HepG2 (cell line): ENCODE data around the gene CHKA. TPM values are rescaled to one million over a fixed set of nuclear protein-coding genes. Genes with fewer than 3 reads are reported as not detected.

Source experiments
- BRD4 ChIP-seq: sonication (generic); formaldehyde crosslinking; IDR thresholded peaks from 2 replicates; pipeline ENCODE4 v1.4.0; 2020; ENCODE audit warnings: missing genetic modification reagents
- GRHL1 ChIP-seq: sonication (generic); formaldehyde crosslinking; conservative IDR thresholded peaks from 2 replicates; pipeline ENCODE4 v1.8.0; 2022; ENCODE audit warnings: missing genetic modification reagents
- NR2F1 ChIP-seq, 2 experiments: fragments of 450-650 bp in 1 of 2; formaldehyde crosslinking in 1 of 2; IDR thresholded peaks; 2 replicates each; pipeline versions ENCODE4 v1.5.0 to v1.6.1; 2016 to 2020; ENCODE audit warnings: mild to moderate bottlenecking in 1 of 2, missing compliant biosample characterization in 1 of 2, missing genetic modification reagents in 1 of 2, moderate library complexity in 1 of 2
- POLR2A ChIP-seq, 2 experiments: IDR thresholded peaks; 2 replicates each; pipeline ENCODE4 v1.6.1; 2011; ENCODE audit warnings: low read depth in 2 of 2, low read length in 2 of 2, mild to moderate bottlenecking in 1 of 2, moderate library complexity in 1 of 2; ENCODE audit not compliant: insufficient read depth in 1 of 2
- PREB ChIP-seq: sonication (generic); formaldehyde crosslinking; IDR thresholded peaks from 2 replicates; pipeline ENCODE4 v1.4.0; 2020; ENCODE audit warnings: missing genetic modification reagents
- PRMT3 ChIP-seq: sonication (generic); formaldehyde crosslinking; IDR thresholded peaks from 2 replicates; pipeline ENCODE4 v1.8.1; 2022; ENCODE audit warnings: low read depth, mild to moderate bottlenecking, moderate library complexity, missing genetic modification reagents, borderline replicate concordance
- RARA ChIP-seq: IDR thresholded peaks from 2 replicates; pipeline ENCODE4 v1.6.1; 2016; ENCODE audit warnings: missing genetic modification reagents, missing compliant biosample characterization
- RFXAP ChIP-seq: sonication (generic); formaldehyde crosslinking; IDR thresholded peaks from 2 replicates; pipeline ENCODE4 v1.4.0; 2020; ENCODE audit warnings: missing genetic modification reagents, borderline replicate concordance
- SKIL ChIP-seq: sonication (generic); formaldehyde crosslinking; IDR thresholded peaks from 2 replicates; pipeline ENCODE4 v1.8.0; 2022; ENCODE audit warnings: missing genetic modification reagents, mild to moderate bottlenecking, moderate library complexity, borderline replicate concordance
- SMARCC2 ChIP-seq: fragments of 450-650 bp; IDR thresholded peaks from 2 replicates; pipeline ENCODE4 v1.6.1; 2017; ENCODE audit warnings: antibody characterized with exemption, mild to moderate bottlenecking
- SP4 ChIP-seq: sonication (generic); formaldehyde crosslinking; IDR thresholded peaks from 2 replicates; pipeline ENCODE4 v1.8.1; 2023; ENCODE audit warnings: mild to moderate bottlenecking, missing genetic modification reagents
- SRY ChIP-seq: sonication (generic); formaldehyde crosslinking; IDR thresholded peaks from 2 replicates; pipeline ENCODE4 v1.8.0; 2022; ENCODE audit warnings: mild to moderate bottlenecking, missing genetic modification reagents
- STAT6 ChIP-seq: sonication (generic); formaldehyde crosslinking; IDR thresholded peaks from 2 replicates; pipeline ENCODE4 v1.4.0; 2020; ENCODE audit warnings: missing genetic modification reagents, mild to moderate bottlenecking, borderline replicate concordance
- TBP ChIP-seq: sonication (generic); formaldehyde crosslinking; IDR thresholded peaks from 2 replicates; pipeline ENCODE4 v1.5.0; 2020; ENCODE audit warnings: missing genetic modification reagents
- TFAP4 ChIP-seq: sonication (generic); IDR thresholded peaks from 2 replicates; pipeline ENCODE4 v1.6.1; 2016; ENCODE audit warnings: low read depth, borderline replicate concordance
- TSC22D2 ChIP-seq: sonication (generic); formaldehyde crosslinking; IDR thresholded peaks from 2 replicates; pipeline ENCODE4 v1.5.1; 2020; ENCODE audit warnings: missing genetic modification reagents, mild to moderate bottlenecking, borderline replicate concordance
- ZNF260 ChIP-seq: sonication (generic); formaldehyde crosslinking; IDR thresholded peaks from 2 replicates; pipeline ENCODE4 v1.4.0; 2020; ENCODE audit warnings: missing genetic modification reagents, low read depth, mild to moderate bottlenecking, borderline replicate concordance
- ZNF296 ChIP-seq: sonication (generic); formaldehyde crosslinking; conservative IDR thresholded peaks from 2 replicates; pipeline ENCODE4 v1.5.0; 2020; ENCODE audit warnings: mild to moderate bottlenecking, missing genetic modification reagents
- ZNF362 ChIP-seq: sonication (generic); formaldehyde crosslinking; IDR thresholded peaks from 2 replicates; pipeline ENCODE4 v1.4.0; 2020; ENCODE audit warnings: missing genetic modification reagents, mild to moderate bottlenecking, borderline replicate concordance
- ZNF432 ChIP-seq: sonication (generic); formaldehyde crosslinking; IDR thresholded peaks from 2 replicates; pipeline ENCODE4 v1.5.0; 2020; ENCODE audit warnings: missing genetic modification reagents, mild to moderate bottlenecking, borderline replicate concordance
- ZNF737 ChIP-seq: sonication (generic); formaldehyde crosslinking; IDR thresholded peaks from 2 replicates; pipeline ENCODE4 v1.5.0; 2020; ENCODE audit warnings: missing genetic modification reagents, mild to moderate bottlenecking, borderline replicate concordance
- polyA plus RNA-seq, 8 experiments: library from polyadenylated mRNA; depleted of rRNA in 3 of 8; stranded (reverse) in 7 of 8; unstranded in 1 of 8; fragments of >200 nt; fragmentation: Illumina TruSeq in 4 of 8; extraction: Trizol in 4 of 8; gene quantifications; 2 replicates each; pipeline versions ENCODE4 v1.2.1 to v1.2.3, GENCODE V29; 2011 to 2016; ENCODE audit warnings: low read depth in 4 of 8, missing spikeins in 1 of 8, mixed read lengths in 1 of 8; ENCODE audit not compliant: insufficient read depth in 1 of 8
- total RNA-seq, 5 experiments: library from RNA; depleted of rRNA; stranded (reverse); fragments of >200 nt; fragmentation: Illumina TruSeq; extraction: Trizol; gene quantifications; 2 replicates each; pipeline ENCODE4 v1.2.3, GENCODE V29; 2016; ENCODE audit warnings: low read depth in 1 of 5

CHKA gene
- total and polyA plus RNA-seq, 2 of the 13 experiments (the other 11 are each of a cell fraction or from before 2014, with no cell fraction given), result 71.6 to 92.7 TPM

- TF ChIP-seq ZNF296 (CRISPR knock-in tag), result no peak
- no peak for TF ChIP-seq TFAP4
- no peak for TF ChIP-seq TBP (CRISPR knock-in tag)
- TF ChIP-seq PREB (CRISPR knock-in tag), result no peak
- TF ChIP-seq GRHL1 (CRISPR knock-in tag), result no peak
- no peak for TF ChIP-seq SP4 (CRISPR knock-in tag)
- no peak for TF ChIP-seq SMARCC2
- TF ChIP-seq ZNF432 (CRISPR knock-in tag), result no peak
- no peak for TF ChIP-seq TSC22D2 (CRISPR knock-in tag)
- TF ChIP-seq STAT6 (CRISPR knock-in tag), result no peak
- TF ChIP-seq NR2F1 (CRISPR knock-in tag; IDR thresholded peaks at IDR 0.05), result no peak
- no peak for TF ChIP-seq SKIL
- TF ChIP-seq ZNF362 (CRISPR knock-in tag), result peak; percentile 14; the same call in 1 of the 2 replicates
- TF ChIP-seq RARA, result 0 out of 2 replicates have a peak, but pooled peaks have one; percentile 31
- TF ChIP-seq RFXAP (CRISPR knock-in tag), result no peak
- TF ChIP-seq BRD4 (CRISPR knock-in tag), result no peak
- TF ChIP-seq ZNF737 (CRISPR knock-in tag), result no peak
- TF ChIP-seq POLR2A (IDR thresholded peaks at IDR 0.05; ENCODE audit: insufficient read depth in 1 of 2, low read depth in 2 of 2, low read length in 2 of 2), result peak; percentile 56 to 77; a peak in 3 of 4 replicates
- no peak for TF ChIP-seq ZNF260
- TF ChIP-seq PRMT3 (CRISPR knock-in tag), result no peak
- no peak for TF ChIP-seq SRY (CRISPR knock-in tag)
These were observed 16.6 kb upstream of the CHKA start (continued) for GRCh38 chr11:68137833-68138232.
